SHP77 (cell line): ENCODE results near the gene NR2E3.

Experiments used
- DNase-seq, 2 experiments: peaks; one replicate each; lab custom pipeline; 2025; lab: John Stamatoyannopoulos, UW

The NR2E3 gene

GRCh38 chr15:71791975-71792374 is 18.4 kb upstream of the NR2E3 start:
- no peak for DNase-seq

GRCh38 chr15:71792521-71792920 is 17.8 kb upstream of the NR2E3 start:
- no peak for DNase-seq

- no peak for DNase-seq
Observed at GRCh38 chr15:71798641-71799040, 11.7 kb upstream of the NR2E3 start.

GRCh38 chr15:71800190-71800589 is 10.2 kb upstream of the NR2E3 start:
- DNase-seq = no peak

GRCh38 chr15:71800835-71801745 is 9.3 kb upstream of the NR2E3 start:
- peak in 1 of 2 experiments; percentile 47 for DNase-seq

DNA sequence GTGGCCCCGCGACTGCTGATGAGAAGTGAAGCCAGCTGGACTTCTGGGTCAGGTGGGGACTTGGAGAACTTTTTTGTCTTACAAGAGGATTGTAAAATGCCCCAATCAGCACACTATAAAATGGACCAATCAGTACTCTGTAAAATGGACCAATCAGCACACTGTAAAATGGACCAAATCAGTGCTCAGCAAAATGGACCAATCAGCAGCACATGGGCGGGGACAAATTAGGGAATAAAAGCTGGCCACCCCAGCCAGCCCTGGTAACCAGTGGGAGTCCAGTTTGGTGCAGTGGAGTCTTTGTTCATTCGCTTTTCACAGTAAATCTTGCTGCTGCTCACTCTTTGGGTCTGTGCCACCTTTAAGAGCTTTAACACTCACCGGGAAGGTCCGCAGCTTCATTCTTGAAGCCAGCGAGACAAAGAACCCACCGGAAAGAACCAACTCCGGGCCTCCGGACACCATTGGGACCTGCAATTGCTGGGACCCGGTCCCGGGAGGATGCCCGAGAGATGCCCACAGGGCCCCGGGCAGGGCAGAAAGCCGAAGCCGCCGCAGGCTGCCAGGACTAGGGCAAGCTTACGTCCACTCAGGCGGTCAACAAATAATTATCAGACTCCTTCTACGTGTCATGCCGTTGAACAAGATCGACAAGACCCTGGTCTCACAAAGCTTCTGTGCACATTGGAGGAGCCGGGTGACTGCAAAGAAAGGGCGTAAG is 8.3 kb upstream of the NR2E3 start:
- DNase-seq = no peak

DNA sequence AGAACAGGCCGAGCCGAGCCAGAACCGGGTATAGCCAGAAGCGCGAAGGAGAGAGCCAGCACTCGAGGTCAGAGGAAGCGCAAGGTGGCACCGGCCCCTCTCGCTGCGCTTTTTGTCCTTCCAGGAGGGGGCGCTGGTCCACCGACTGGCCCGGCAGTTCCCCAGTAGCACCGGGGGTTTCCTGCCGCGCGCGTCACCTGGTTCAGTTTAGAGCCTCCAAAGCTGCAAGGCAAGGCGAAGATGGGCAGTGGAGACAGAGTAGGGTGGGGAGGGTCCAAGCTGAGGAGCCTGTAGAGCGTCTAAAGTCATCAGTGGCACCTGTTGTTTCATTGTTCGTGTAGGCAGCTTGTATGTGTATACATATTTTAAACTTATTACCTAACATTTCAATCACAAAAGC is 7.6 kb upstream of the NR2E3 start:
- no peak for DNase-seq

- DNase-seq = peak in 1 of 2 experiments; percentile 52
Observed at GRCh38 chr15:71804226-71804625, 6.1 kb upstream of the NR2E3 start.

DNA sequence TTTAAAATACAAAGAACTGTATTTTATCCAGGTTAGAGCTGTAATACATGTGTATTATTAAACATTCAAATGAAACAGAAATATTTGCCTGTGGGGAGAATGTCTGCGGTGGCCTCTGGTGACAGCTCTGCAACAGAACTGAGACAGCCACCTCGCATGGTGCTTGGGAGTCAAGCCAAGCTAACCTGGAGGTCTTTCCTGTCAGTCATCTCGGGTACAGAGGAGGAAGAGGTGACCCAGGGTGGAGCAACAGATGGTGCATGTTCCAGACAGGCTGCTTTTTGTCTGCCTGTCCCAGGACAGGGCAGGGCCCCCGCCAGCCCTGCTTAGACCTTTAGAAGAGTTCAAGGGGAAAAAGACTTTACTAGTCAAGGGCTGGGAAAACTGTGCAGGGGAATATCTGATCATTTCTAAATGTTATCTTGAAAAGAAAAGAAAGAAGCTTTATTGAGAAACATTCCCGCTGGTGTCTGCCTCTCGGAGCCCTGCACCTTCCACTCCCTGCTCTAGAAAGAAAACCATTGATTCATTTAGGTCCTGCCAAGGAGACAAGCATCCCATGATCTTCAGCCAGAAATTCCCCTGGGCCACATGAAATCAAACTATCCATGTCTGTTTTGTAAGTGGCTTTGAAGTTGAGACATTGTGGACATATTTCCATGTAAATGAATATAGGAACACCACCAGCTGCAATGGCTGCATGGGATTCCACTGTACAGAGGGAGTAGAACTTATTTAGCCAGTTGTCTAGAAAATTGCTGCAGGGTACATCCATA is 5.5 kb upstream of the NR2E3 start:
- DNase-seq = no peak

- no peak for DNase-seq
Observed at GRCh38 chr15:71806452-71806931, 3.9 kb upstream of the NR2E3 start.

DNA sequence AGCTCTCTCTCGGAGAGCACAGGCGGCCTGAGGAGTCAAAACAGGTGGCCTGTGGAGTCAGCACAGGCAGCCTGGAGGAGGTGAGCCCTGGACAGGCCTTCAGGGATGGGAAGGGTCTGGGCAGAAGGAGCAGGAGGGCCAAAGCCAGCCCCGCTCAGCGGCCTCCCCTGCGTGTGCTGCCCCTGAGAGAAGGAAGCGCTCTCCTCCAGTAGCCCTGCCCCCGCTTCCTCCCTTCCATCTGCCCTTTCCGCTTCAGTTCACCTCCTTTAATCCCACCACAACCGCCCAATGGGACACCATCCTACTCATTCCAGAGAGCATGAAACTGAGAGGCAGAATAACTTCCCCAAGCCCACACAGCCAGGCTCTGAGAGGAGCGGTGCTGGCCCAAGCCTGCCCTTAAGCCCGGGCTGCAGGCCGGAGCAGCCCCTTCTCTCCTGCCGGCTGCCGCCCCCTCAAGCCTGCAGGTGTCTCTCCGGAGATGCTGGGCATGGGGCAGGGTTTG is 3.2 kb upstream of the NR2E3 start:
- no peak for DNase-seq

DNA sequence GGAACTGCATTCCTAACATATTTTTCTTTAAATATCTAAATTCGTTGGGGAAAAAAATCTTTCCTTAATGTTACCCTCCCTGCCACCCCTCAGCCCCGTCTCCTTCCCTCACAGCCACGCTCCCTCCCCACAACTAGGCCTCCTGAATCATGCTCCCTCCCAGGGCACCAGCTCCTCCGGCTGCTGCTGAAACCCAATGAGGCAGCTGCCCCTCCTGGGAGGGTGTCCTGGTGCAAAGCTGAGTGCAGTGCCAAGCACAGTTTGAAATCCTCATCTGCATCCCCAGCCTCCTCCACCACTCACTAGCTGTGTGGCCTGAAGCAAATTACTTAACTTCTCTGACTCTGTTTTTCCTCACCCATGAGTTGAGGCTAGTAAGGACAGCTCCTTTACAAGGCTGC is 2.7 kb upstream of the NR2E3 start:
- no peak for DNase-seq

DNA sequence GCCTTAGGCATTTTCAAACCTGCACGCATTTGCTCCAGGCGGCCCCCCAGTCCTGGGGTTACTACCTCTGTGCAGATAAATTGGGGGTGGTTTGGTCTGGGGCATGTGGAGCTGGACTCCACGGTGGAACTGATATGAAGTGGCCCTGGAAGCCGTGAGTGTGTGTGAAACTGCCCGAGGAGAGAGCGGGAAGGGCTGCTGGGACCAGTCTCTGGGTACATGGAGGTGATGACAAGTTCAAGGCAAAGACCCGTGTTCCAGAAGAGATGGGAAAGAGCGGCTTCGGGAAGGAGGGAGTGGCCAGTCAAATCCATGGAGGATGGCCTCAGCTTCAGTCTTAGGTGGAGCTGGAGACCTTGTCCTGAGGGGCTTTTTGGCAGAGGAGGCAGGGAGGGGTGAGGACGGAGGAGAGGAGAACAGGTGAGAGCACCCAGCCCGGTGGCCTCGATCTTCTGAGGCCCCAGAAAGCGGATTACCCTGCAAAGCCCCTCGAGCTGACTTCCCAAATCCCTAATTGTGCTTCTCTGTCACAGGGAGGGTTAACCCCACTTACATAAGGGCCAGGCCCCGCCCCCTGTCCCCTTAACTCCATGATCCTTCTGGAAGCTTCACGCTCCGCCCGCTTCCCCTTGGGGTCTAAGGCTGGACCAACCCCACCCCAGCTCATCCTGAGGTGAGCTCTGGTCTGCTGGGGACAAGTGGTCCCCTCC is 1.9 kb upstream of the NR2E3 start:
- DNase-seq = no peak

DNA sequence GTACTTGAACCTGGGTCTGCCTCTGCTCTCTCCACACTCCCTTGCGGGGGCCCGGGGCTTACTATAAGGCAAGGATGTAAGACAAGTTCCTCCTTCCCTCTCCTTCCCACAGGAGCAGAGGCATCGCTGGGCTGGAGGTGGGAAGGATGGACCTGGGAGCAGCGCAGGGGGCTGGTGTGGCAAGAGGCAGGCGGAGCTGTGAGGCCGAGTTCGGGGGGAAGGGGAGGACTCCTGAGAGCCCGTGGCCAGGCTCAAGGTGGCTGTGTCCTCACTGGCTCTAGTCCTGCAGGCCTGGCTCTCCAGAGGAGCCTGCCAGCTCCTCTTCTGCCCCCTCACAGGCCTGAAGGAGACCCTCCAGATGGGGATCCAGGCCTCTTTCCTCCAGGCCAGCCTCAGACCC is 1.0 kb upstream of the NR2E3 start:
- DNase-seq = no peak

DNA sequence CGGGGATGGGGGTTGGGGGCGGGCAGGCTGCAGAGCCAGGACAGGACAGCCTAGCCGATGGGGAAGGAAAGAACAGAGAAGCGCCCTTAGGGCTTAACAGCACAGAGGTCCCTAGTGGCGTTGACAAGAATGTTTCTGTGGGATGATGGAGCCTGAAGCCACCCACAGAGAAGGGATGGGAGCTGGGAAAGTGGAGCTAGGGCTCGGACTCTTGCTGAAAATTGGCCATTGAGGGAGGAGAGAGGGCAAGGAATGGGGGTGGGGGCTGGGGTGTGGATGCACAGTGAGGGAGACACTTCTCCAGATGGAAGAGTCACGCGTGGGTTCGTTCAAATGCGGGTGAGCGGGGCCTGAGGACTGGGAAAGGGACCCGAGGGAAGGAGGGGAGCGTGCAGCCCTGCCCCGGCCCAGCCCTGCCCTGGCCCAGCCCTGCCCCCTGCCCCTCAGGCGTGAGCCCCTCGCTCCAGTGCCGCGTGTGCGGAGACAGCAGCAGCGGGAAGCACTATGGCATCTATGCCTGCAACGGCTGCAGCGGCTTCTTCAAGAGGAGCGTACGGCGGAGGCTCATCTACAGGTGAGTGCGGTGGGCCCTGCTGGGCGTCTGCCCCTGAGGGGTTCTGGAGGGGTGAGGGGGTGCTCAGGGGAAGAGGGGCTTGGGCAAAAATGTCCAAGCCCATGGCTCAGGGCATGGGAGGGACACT is 832 bp downstream of the NR2E3 start:
- no peak for DNase-seq

- no peak for DNase-seq
Observed at GRCh38 chr15:71811752-71812735, 1.7 kb downstream of the NR2E3 start.

GRCh38 chr15:71812966-71813722 is 2.8 kb downstream of the NR2E3 start:
- no peak for DNase-seq

GRCh38 chr15:71813723-71814470 is 3.5 kb downstream of the NR2E3 start:
- no peak for DNase-seq
